ENCODE results near the gene TOM1L2.

DNA sequence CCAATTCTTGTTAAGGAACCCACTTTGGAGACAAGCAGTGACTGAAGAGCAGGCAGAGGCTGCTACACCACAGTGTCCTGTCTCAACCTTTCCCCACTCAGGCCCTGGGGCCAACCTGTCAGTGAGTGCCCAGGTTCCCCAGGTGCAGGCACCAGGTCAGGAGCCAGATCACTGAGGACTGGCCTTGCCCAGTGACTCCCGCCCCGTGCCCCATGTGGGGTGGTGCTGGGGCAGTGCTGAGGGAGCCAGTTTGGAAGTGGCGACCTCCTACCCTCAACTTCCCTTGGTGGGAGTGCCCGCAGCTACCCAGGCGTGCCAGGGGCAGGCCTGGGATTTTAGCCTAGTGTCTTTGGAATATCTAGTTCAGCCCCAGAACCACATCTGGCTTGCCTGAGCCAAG lies 164.8 kb downstream of the TOM1L2 start:
- TF ChIP-seq RFX5 (IDR thresholded peaks at IDR 0.05; ENCODE audit: low read depth, low read length) (no peak), POLR2A (IDR thresholded peaks at IDR 0.05; ENCODE audit: low read depth, low read length) (no peak), MAFK (IDR thresholded peaks at IDR 0.05; ENCODE audit: low read depth, low read length) (no peak), FOS (IDR thresholded peaks at IDR 0.05; ENCODE audit: low read depth, low read length) (no peak), RAD21 (IDR thresholded peaks at IDR 0.05; ENCODE audit: low read length) (no peak), RCOR1 (IDR thresholded peaks at IDR 0.05; ENCODE audit: insufficient replicate concordance, low read length) (no peak), CEBPB (IDR thresholded peaks at IDR 0.05; ENCODE audit: low read depth, low read length) (no peak), SMC3 (IDR thresholded peaks at IDR 0.05; ENCODE audit: low read depth, low read length) (no peak), MAZ (IDR thresholded peaks at IDR 0.05; ENCODE audit: borderline replicate concordance, low read depth, low read length) (no peak)
- TF ChIP-seq, protein P1, sequence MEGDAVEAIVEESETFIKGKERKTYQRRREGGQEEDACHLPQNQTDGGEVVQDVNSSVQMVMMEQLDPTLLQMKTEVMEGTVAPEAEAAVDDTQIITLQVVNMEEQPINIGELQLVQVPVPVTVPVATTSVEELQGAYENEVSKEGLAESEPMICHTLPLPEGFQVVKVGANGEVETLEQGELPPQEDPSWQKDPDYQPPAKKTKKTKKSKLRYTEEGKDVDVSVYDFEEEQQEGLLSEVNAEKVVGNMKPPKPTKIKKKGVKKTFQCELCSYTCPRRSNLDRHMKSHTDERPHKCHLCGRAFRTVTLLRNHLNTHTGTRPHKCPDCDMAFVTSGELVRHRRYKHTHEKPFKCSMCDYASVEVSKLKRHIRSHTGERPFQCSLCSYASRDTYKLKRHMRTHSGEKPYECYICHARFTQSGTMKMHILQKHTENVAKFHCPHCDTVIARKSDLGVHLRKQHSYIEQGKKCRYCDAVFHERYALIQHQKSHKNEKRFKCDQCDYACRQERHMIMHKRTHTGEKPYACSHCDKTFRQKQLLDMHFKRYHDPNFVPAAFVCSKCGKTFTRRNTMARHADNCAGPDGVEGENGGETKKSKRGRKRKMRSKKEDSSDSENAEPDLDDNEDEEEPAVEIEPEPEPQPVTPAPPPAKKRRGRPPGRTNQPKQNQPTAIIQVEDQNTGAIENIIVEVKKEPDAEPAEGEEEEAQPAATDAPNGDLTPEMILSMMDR (conservative IDR thresholded peaks at IDR 0.05; ENCODE audit: low read depth, low read length) = no peak

Data from IMR-90 (cell line).